GM19463 (cell line): ENCODE measurements around the gene STRN.
"Not testable (repeated sequence)": the region's sequence is repeated elsewhere in the genome, so short reads cannot be mapped to it uniquely, and the experiment has no call there.

Source experiments
- ATAC-seq: cut with Tn5 transposase; IDR thresholded peaks from one replicate; pipeline ENCODE4 v1.9.1; 2021; ENCODE audit warnings: mild to moderate bottlenecking, moderate library complexity; ENCODE audit not compliant: unreplicated experiment

STRN gene

GRCh38 chr2:36849265-36849664 lies 117.1 kb downstream of the STRN start:
- no peak for ATAC-seq

GRCh38 chr2:36843838-36844237 lies 122.5 kb downstream of the STRN start:
- no peak for ATAC-seq

DNA sequence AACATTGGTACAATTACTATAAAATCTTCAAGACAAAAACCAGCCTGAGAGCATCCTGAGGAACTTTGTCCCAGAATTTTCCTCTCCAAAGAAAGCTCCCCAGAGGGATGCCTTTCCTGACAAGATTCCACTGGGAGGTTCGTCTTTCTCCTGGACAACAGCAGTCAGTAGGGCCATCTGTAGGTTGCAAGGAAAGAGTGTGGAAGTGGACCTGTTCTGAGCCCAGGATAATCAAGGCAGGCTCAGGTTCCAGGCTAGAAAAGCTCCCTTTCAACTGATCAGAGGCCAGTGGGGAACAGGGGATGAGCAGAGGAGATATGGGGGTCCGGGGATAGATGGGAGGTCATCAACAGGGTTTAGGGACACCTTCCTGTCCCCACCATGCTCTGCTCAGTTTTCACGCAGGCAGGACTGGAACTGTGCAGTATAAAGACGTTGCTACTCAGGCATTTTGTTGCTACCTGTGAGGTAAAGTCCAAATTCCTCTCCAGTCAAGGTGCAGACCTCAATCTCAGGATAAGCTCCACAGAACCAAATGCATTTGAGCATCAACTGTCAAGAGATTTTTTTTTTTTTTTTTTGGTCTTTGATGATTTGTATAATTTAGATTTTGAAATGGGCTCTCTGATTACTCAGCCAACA lies 126.2 kb downstream of the STRN start:
- no peak for ATAC-seq

- no peak for ATAC-seq
These were observed 131.4 kb downstream of the STRN start for GRCh38 chr2:36834731-36835524.

DNA sequence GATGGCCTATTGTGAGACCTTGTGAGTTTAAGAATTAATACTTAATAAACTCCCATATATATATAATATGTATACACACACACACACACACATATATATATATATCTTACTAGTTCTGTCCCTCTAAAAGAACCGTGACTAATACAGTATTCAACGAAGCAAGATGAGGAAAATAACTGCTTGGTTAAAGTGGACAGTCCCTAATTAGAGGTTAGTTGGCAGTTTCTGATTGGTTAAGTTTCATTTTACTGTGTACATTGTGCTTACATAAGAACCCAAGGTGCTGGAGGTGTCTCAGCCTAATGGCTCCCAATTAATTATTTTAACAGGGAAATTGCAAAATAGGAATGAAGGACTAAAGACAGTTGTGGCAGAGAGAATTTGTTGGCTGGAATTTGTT lies 132.1 kb downstream of the STRN start:
- ATAC-seq, result no peak

GRCh38 chr2:36831185-36831584 lies 135.2 kb downstream of the STRN start:
- no peak for ATAC-seq

GRCh38 chr2:36824683-36825082 lies 141.7 kb downstream of the STRN start:
- ATAC-seq, result not testable (repeated sequence)

GRCh38 chr2:36824273-36824672 lies 142.1 kb downstream of the STRN start:
- no peak for ATAC-seq

GRCh38 chr2:36823862-36824261 lies 142.5 kb downstream of the STRN start:
- no peak for ATAC-seq

- ATAC-seq, result no peak
These were observed 145.3 kb downstream of the STRN start for GRCh38 chr2:36820942-36821605.

DNA sequence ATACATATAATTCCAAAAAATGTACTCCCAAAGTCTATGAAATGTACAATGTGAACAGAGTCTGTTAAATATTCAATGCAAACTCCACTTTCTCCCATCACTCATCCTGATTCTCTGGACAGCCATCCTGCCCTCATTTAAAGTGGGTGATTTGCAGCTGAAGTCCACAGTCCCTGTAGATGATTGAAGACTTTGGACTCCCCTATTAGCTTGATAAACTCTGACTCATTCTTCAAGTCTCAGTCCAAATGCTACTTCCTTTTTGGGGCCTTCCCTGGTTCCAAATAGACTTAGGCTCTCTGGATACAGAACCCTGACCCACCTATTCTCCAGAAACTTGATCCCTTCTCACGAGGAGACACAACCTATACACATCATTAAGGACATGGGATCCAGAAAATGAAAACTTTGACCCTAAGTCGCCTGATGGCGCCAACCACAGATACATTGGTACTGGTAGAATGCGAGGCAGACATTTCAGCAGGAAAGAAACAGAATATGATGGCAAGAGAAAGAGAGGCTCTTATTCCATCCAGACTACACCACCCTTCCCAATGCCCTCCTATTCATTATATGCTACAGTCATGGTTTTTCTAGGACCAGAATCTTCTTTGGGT lies 147.1 kb downstream of the STRN start:
- no peak for ATAC-seq

DNA sequence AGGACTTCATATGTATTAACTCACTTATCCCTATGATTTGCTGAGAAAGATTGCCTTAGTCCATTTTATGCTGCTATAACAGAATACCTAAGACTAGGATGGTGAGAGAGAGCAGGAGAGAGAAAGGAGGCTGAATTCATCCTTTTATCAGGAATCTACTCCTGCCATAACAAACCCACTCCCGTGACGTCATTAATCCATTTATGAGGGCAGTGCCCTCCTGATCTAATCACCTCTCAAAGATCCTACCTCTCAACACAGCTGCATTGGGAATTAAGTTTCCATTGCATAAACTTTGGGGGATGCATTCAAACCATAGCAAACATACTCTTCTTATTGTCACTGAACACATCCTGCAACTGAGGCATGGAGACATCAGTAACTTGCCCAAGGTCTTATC lies 147.8 kb downstream of the STRN start:
- ATAC-seq, result no peak

- no peak for ATAC-seq
These were observed 154.1 kb downstream of the STRN start for GRCh38 chr2:36812196-36812595.

DNA sequence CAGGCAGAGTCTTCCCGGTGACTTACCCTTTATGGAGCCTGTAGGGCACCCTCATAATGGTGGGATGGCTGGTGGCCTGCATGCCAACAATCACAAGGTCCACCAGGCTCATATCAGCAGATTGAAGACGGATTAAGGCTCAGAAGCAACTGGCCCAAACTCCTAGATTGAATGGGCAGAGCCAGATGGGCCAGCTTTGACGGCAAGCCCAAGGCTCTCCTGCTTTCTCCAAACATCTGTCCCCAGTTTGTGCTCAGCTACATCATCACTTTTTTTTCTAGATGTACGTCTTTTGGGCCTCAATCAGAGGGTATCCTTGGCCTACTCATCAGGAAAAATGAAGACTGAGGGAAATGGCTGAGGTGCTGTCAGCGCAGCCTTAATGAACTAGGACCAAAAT lies 155.3 kb downstream of the STRN start:
- no peak for ATAC-seq

DNA sequence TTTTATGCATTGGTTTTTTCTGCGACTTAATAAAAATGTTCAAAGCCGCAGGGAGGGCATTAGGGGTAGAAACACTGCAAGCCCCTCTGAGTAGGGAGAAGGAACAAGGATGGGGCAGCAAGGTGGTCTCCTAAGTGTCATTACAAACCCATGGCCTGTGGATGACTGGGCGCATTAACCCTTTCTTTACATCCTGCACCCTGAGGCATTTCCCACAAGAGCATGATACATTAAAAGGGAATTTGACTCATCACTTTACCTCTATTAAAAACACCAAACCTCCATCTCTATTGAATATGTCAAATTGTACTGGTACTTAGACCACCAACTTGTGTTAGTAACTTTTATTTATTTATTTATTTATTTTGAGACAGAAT lies 157.3 kb downstream of the STRN start:
- no peak for ATAC-seq

- ATAC-seq, result no peak
These were observed 157.8 kb downstream of the STRN start for GRCh38 chr2:36808386-36809068.

DNA sequence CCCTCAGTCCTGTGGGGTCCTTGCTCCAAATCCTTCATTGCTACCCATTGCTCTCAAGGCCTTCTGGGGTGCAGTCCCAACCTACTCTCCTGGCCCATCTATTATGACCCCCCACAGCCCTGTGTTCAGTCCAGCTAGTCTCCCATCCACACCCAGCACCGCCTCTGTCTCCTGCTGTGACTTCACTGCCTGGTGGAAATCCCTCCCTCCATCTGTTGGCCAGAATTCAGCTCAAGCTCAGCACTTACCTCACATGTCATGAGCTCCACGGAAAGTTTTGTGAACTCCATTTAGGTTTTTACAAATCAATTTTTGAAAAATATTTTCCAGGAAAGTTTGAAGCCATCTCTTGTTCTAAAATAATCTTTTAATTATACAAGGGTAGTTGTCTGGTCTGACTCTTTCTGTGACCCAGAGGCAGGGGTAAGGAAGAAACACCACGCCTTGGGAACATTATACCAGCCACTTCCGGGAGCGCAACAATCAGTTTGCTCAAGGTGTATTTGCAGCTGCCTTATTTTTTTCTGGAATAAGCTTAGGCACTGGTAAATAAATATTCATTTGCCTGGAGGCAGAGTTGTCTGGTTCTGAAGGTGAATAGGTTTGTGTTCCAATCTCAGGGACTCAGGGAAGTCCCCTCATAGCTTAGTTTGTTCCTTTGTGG lies 159.0 kb downstream of the STRN start:
- no peak for ATAC-seq

DNA sequence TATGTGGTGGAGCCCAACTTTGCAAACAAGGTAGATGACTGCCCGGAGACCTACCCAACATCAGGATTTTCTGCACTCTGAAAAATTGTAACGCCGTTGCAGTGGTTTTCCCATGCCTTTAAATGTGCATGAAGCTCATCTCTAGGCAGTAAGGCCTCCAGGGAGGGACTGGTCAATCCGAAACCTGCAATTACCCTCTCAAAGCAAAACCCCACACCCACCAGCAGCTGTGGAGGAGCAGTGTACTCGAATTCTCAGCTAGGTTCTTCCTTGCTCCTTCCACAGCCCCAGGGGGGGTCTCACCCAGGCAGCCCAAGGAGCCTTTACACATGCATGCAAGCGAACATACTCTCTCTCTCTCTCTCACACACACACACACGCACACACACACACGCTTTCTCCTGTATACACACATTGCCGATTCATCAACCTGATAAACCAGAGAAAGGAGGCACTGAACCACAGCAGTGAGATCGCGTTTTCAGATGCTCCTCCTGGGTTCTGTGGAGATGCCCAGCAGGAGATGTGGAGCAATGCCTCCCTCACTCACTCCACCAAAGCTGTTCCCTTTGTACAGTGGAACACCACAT lies 160.6 kb downstream of the STRN start:
- ATAC-seq, result no peak

GRCh38 chr2:36802952-36803351 lies 163.4 kb downstream of the STRN start:
- no peak for ATAC-seq

DNA sequence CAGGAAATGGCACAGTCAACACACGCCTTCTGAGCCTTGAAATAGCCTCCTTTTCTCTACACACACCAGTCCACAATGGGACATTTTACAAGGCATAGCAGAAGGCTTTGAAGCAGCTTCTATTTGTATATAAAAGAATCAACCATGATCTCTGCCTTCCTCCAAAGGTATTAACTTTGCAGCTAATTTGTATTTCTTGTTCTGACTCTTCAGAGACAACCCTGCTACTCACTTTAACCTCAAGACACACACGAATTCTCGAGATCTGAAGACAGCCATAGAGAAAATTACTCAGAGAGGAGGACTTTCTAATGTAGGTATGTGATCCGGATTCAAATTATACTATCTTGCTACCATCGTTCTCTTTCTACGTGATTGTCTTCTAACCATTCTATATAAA lies 165.2 kb downstream of the STRN start:
- no peak for ATAC-seq
